ENCODE measurements around the gene GMDS. TPM values are rescaled to one million over a fixed set of nuclear protein-coding genes. Genes with fewer than 3 reads are reported as not detected.

The GMDS gene
- total and polyA plus RNA-seq, 7 donors: 2.8 to 6.6 (median 4.7) TPM

DNA sequence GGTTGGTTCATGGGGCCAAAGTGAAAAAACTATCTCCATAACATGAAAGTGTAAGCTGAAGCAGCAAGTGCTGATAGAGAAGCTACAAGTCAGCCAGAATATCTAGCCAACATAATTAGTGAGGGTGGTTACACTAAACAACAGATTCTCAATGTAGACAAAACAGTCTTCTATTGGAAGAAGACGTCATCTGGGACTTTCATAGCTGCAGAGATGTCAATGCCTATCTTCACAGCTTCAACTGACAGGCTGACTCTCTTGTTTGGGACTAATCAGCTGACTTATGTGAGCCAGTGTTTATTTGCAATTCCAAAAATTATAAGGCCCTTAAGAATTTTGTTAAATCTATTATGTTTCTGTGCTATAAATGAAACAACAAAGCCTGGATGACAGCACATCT is 63.2 kb downstream of the GMDS start:
- H3K27ac ChIP-seq: no peak overlapping the region
- WGBS, 3 donors: 84 to 94% (median 89%) methylated on average over 1 of the region's 1 CpG
- no peak for ATAC-seq

DNA sequence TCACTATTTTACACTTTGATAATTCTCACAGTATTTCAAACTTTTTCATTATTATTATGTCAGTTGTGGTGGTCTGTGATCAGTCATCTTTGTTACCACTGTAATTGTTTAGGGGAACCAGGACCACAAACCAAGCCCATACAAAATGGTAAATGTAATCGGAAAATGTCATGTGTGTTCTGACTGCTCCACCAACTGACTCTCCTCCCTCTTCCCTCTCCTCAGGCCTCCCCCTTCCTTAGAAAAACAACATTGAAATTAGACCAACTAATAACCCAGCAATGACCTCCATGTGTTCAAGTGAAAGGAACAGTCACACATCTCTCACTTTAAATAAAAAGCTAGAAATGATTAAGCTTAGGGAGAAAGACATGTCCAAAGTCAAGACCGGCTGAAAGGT is 63.8 kb downstream of the GMDS start:
- intact Hi-C loops (cut with DNase I): no loop called here
- Histone ChIP-seq H3K36me3 (ENCODE audit: insufficient read depth in 1 of 2, low read depth in 1 of 2) (no peaks in the 10 kb centered on the region), H3K9me3 (peaks cover 9% of the 10 kb centered on the region), H3K4me1 (peaks cover 2% of the 10 kb centered on the region), H3K27me3 (ENCODE audit: insufficient read depth in 3 of 3, low read length in 2 of 3) (no peaks in the 10 kb centered on the region), H3K27ac (no peak overlapping the region), H3K4me3 (no peak overlapping the region)
- WGBS, 3 donors: 91 to 92% (median 91%) methylated on average over 2 of the region's 2 CpGs
- TF ChIP-seq, protein P1, sequence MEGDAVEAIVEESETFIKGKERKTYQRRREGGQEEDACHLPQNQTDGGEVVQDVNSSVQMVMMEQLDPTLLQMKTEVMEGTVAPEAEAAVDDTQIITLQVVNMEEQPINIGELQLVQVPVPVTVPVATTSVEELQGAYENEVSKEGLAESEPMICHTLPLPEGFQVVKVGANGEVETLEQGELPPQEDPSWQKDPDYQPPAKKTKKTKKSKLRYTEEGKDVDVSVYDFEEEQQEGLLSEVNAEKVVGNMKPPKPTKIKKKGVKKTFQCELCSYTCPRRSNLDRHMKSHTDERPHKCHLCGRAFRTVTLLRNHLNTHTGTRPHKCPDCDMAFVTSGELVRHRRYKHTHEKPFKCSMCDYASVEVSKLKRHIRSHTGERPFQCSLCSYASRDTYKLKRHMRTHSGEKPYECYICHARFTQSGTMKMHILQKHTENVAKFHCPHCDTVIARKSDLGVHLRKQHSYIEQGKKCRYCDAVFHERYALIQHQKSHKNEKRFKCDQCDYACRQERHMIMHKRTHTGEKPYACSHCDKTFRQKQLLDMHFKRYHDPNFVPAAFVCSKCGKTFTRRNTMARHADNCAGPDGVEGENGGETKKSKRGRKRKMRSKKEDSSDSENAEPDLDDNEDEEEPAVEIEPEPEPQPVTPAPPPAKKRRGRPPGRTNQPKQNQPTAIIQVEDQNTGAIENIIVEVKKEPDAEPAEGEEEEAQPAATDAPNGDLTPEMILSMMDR (IDR thresholded peaks at IDR 0.05): no peak
- DNase-seq (no peak), ATAC-seq (no peak)

More for the DNA sequence above, 63.2 kb downstream of the GMDS start:
- no peaks in the 10 kb centered on the region for H3K27me3 ChIP-seq (ENCODE audit: insufficient read depth in 3 of 3, low read length in 2 of 3)
- TF ChIP-seq, protein P1 (IDR thresholded peaks at IDR 0.05): no peak
- H3K4me3 ChIP-seq: no peak overlapping the region
- H3K9me3 ChIP-seq: peaks cover 9% of the 10 kb centered on the region
- intact Hi-C loops (cut with DNase I): no loop called here
- peaks cover 2% of the 10 kb centered on the region for H3K4me1 ChIP-seq
- DNase-seq: no peak
- H3K36me3 ChIP-seq (ENCODE audit: insufficient read depth in 1 of 2, low read depth in 1 of 2): no peaks in the 10 kb centered on the region

DNA sequence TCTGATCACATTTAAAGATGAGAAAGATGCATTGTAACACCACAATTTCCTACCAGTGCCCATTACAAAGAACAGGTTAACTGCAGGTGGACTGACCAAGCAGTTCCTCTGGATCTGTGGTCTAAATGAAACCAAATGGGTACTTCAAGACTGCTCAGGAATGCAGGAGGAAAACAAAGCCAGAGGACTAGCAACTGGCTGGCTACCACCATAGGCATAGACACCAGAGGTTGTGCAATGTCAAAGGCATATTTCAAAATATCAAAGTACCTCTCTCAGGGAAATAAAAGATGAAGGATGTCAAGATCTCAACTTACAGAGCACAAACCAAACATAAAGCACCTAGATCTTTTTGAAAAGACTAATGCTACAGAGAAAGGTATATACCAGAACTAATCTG is 65.5 kb downstream of the GMDS start:
- DNase-seq: no peak
- H3K9me3 ChIP-seq: peaks cover 9% of the 10 kb centered on the region
- no peak overlapping the region for H3K4me3 ChIP-seq
- ATAC-seq: no peak
- H3K4me1 ChIP-seq: peaks cover 2% of the 10 kb centered on the region
- H3K27ac ChIP-seq: no peak overlapping the region
- H3K36me3 ChIP-seq (ENCODE audit: insufficient read depth in 1 of 2, low read depth in 1 of 2): no peaks in the 10 kb centered on the region
- TF ChIP-seq, protein P1 (IDR thresholded peaks at IDR 0.05): no peak
- peaks cover 0 to 2% (median 0%) of the 10 kb centered on the region in 3 donors for H3K27me3 ChIP-seq (ENCODE audit: insufficient read depth in 3 of 3, low read length in 2 of 3)
- intact Hi-C loops (cut with DNase I): no loop called here

DNA sequence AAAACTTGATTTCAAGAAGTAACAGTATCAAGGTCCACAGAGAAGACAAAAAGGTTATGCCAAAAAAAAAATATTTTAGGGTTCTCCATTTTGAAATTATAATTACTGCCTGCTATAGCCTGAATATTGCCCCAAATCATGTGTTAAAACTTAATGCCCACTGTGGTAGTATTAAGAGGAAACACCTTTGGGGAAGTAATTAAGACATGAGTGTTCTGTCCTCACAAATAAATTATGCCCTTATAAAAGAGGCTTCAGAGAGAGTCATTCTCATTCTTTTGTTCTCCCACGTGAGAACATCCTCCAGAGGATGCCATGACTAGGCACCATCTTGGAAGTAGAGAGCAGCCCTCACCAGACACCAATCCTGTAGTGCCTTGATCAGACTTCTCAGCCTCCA is 66.2 kb downstream of the GMDS start:
- peaks cover 0 to 2% (median 0%) of the 10 kb centered on the region in 3 donors for H3K27me3 ChIP-seq (ENCODE audit: insufficient read depth in 3 of 3, low read length in 2 of 3)
- TF ChIP-seq, protein P1 (IDR thresholded peaks at IDR 0.05): no peak
- WGBS, 3 donors: 53 to 62% (median 58%) methylated on average over 1 of the region's 1 CpG
- H3K4me3 ChIP-seq: no peak overlapping the region
- H3K4me1 ChIP-seq: peaks cover 2% of the 10 kb centered on the region
- H3K27ac ChIP-seq: no peak overlapping the region
- DNase-seq (no peak), ATAC-seq (no peak)
- H3K9me3 ChIP-seq: peaks cover 9% of the 10 kb centered on the region
- intact Hi-C loops (cut with DNase I): no loop called here
- H3K36me3 ChIP-seq (ENCODE audit: insufficient read depth in 1 of 2, low read depth in 1 of 2): no peaks in the 10 kb centered on the region

DNA sequence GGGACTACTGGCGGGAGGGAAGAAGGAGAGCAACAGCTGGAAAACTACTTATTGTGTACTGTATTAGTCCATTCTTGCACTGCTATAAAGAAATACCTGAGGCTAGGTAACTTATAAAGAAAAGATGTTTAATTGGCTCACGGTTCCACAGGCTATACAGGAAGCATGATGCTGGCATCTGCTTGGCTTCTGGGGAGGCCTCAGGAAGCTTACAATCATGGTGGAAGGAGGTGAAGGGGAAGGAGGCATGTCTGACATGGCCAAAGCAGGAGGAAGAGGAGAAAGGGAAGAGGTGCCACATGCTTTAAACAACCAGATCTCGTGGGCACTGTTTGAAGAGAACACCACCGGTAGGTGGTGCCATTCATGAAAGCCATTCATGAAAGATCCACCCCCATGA is 67.3 kb downstream of the GMDS start:
- H3K27ac ChIP-seq: no peak overlapping the region
- no peak overlapping the region for H3K4me3 ChIP-seq
- 95 to 99% (median 97%) methylated on average over 4 of the region's 4 CpGs for WGBS, 3 donors
- peaks cover 2% of the 10 kb centered on the region for H3K4me1 ChIP-seq
- TF ChIP-seq, protein P1 (IDR thresholded peaks at IDR 0.05): no peak
- ATAC-seq (no peak), DNase-seq (no peak)
- H3K36me3 ChIP-seq (ENCODE audit: insufficient read depth in 1 of 2, low read depth in 1 of 2): no peaks in the 10 kb centered on the region
- H3K9me3 ChIP-seq: peaks cover 9% of the 10 kb centered on the region
- intact Hi-C loops (cut with DNase I): no loop called here
- peaks cover 0 to 2% (median 0%) of the 10 kb centered on the region in 3 donors for H3K27me3 ChIP-seq (ENCODE audit: insufficient read depth in 3 of 3, low read length in 2 of 3)

All from psoas muscle (tissue), 8 donors.